ENCODE measurements around the gene MED23. TPM values are rescaled to one million over a fixed set of nuclear protein-coding genes. Genes with fewer than 3 reads are reported as not detected.

MED23 gene
- total RNA-seq, 4 donors from 2014 or later: 17.1 to 21.2 (median 18.7) TPM

DNA sequence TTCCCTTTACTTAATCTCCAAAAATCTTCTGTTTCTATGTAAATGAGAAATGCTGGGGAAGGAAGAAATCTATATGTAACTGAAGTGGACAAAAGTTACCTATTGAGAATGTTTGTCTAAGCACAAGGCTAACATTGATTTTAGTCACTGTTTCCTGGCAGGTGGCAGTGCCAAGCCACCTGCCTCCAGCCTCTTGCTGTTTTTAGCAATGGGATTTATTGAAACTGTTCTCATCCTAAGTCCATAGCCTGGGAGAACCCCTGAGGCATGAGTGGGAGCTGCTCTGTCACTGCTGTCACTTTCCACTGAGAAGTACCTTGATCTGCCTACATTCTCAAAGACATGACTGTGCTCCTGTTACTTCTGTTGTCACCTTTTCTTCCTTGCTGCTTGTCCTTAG, 23.7 kb upstream of the MED23 start:
- Histone ChIP-seq H3K36me3 (no peaks in the 10 kb centered on the region), H3K9me3 (no peaks in the 10 kb centered on the region), H3K27ac (replicated peaks in 1 of 4) (no peak overlapping the region), H3K27me3 (no peaks in the 10 kb centered on the region), H3K4me1 (no peaks in the 10 kb centered on the region), H3K4me3 (no peak overlapping the region)
- TF ChIP-seq EP300 (IDR thresholded peaks at IDR 0.05): no peak
- TF ChIP-seq POLR2A (IDR thresholded peaks at IDR 0.05; ENCODE audit: low read depth): no peak
- TF ChIP-seq, protein P1, sequence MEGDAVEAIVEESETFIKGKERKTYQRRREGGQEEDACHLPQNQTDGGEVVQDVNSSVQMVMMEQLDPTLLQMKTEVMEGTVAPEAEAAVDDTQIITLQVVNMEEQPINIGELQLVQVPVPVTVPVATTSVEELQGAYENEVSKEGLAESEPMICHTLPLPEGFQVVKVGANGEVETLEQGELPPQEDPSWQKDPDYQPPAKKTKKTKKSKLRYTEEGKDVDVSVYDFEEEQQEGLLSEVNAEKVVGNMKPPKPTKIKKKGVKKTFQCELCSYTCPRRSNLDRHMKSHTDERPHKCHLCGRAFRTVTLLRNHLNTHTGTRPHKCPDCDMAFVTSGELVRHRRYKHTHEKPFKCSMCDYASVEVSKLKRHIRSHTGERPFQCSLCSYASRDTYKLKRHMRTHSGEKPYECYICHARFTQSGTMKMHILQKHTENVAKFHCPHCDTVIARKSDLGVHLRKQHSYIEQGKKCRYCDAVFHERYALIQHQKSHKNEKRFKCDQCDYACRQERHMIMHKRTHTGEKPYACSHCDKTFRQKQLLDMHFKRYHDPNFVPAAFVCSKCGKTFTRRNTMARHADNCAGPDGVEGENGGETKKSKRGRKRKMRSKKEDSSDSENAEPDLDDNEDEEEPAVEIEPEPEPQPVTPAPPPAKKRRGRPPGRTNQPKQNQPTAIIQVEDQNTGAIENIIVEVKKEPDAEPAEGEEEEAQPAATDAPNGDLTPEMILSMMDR (IDR thresholded peaks at IDR 0.05): no peak
- TF ChIP-seq POLR2AphosphoS5 (IDR thresholded peaks at IDR 0.05): no peak
- DNase-seq (ENCODE audit: extremely low spot score): no peak
- intact Hi-C loops (cut with DNase I): no loop called here

DNA sequence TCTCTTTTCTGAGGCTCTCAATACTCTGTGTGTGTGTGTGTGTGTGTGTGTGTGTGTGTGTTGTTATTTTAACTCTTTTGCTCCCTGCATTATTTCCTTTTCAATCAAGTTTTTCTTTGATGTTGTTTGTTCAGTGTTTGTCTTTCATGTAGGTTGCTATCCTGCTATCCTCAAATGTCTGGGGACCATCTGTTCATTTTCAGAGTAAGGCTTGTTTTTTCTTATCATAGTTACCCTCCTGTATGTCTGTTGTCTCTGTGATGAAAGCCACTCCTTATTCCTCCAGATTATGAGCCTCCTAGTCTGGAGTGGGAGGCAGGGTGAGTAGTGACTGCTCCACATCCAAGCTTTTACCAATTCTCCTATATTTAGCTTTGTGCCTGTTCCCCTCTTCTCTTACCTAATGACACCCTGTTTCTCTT, 18.2 kb upstream of the MED23 start:
- H3K4me3 ChIP-seq: no peak overlapping the region
- no peak for TF ChIP-seq POLR2AphosphoS5 (IDR thresholded peaks at IDR 0.05)
- no peak for TF ChIP-seq EP300 (IDR thresholded peaks at IDR 0.05)
- TF ChIP-seq, protein P1 (IDR thresholded peaks at IDR 0.05): no peak
- no peak for TF ChIP-seq POLR2A (IDR thresholded peaks at IDR 0.05; ENCODE audit: low read depth)
- no peaks in the 10 kb centered on the region for H3K4me1 ChIP-seq
- no peak overlapping the region for H3K27ac ChIP-seq (replicated peaks in 1 of 4)
- intact Hi-C loops (cut with DNase I): no loop called here
- no peaks in the 10 kb centered on the region for H3K36me3 ChIP-seq
- DNase-seq (ENCODE audit: extremely low spot score): no peak
- H3K9me3 ChIP-seq: no peaks in the 10 kb centered on the region
- no peaks in the 10 kb centered on the region for H3K27me3 ChIP-seq

DNA sequence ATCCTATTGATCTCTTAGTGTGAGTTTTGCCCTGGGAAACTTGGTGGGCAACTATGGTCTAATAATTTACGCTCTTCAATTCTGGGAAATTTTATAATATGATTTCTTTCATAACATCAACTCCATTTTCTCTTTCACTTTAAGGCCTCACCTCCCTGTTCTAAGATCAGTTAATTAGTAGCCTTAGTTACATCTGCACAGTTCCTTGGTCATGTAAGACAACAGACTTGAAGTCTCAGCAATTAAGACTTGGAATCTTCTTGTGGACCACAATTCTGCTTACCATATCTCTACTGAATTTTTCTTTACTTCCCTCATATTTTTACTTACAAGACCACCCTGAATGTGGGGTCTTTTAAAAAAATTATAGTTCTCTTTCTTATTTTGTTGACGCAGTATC, 17.8 kb upstream of the MED23 start:
- no peak overlapping the region for H3K27ac ChIP-seq (replicated peaks in 1 of 4)
- TF ChIP-seq EP300 (IDR thresholded peaks at IDR 0.05): no peak
- TF ChIP-seq, protein P1 (IDR thresholded peaks at IDR 0.05): no peak
- no peak for TF ChIP-seq POLR2AphosphoS5 (IDR thresholded peaks at IDR 0.05)
- no peak for TF ChIP-seq POLR2A (IDR thresholded peaks at IDR 0.05; ENCODE audit: low read depth)
- no peaks in the 10 kb centered on the region for H3K4me1 ChIP-seq
- WGBS: 90% methylated on average over 2 of the region's 2 CpGs
- no peak for DNase-seq (ENCODE audit: extremely low spot score)
- intact Hi-C loops (cut with DNase I): no loop called here
- no peaks in the 10 kb centered on the region for H3K9me3 ChIP-seq
- H3K4me3 ChIP-seq: no peak overlapping the region
- H3K36me3 ChIP-seq: no peaks in the 10 kb centered on the region
- no peaks in the 10 kb centered on the region for H3K27me3 ChIP-seq

DNA sequence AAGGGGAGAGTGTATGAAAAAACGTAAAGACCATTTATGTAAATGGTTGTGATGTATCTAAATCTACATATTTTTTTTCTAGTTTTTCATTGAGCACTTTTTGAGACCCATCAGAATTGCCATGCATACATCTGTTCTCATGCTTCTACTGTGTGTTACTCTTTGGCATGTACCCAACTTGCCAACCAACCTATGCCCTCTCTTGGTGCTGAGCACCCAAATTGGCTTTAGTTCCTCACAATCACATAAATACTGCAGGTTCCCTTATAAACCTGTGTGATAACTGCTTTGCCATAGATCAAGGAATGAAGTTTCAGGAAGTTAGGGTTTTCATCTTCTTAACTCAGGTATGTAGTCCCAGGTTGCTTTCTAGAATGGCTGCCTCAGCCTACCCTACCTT, 16.9 kb upstream of the MED23 start:
- no peak for TF ChIP-seq POLR2AphosphoS5 (IDR thresholded peaks at IDR 0.05)
- TF ChIP-seq, protein P1 (IDR thresholded peaks at IDR 0.05): no peak
- TF ChIP-seq POLR2A (IDR thresholded peaks at IDR 0.05; ENCODE audit: low read depth): no peak
- TF ChIP-seq EP300 (IDR thresholded peaks at IDR 0.05): no peak
- 88% methylated on average over 1 of the region's 1 CpG for WGBS

DNA sequence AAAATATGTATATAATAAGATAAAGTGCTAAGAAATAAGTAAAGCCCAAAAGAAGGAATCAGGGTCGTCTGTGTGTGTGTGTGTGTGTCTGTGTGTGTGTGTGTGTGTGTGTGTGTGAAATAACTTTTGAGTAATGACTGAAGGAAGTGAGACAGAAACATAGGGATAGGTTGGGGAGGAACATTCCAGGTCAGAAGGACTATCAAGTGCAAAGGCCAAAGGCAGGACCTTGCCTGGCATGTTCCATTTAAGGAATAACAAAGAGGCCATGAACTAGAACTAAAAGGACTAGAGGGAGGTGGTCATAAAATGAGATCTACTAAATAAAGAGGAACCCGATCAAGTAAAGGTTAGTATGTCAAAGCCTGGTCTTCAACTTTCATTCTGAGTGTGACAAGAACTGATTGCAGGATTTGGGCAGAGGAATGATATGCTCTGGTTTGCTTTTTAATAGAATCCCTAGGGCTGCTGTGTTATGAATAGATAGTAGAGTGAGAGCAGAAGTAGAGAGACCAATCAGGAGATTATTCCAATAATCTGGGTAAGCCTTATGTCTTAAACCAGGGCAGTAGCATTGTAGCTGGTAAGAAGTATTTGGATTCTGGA, 15.9 kb upstream of the MED23 start:
- intact Hi-C loops (cut with DNase I): no loop called here
- 79% methylated on average over 2 of the region's 2 CpGs for WGBS
- H3K36me3 ChIP-seq: no peaks in the 10 kb centered on the region

More for the DNA sequence above, 16.9 kb upstream of the MED23 start:
- Histone ChIP-seq H3K4me3 (no peak overlapping the region), H3K36me3 (no peaks in the 10 kb centered on the region), H3K4me1 (no peaks in the 10 kb centered on the region), H3K27ac (replicated peaks in 1 of 4) (no peak overlapping the region), H3K9me3 (no peaks in the 10 kb centered on the region), H3K27me3 (no peaks in the 10 kb centered on the region)
- DNase-seq (ENCODE audit: extremely low spot score): no peak
- intact Hi-C loops (cut with DNase I): no loop called here

More for the DNA sequence above, 15.9 kb upstream of the MED23 start:
- no peaks in the 10 kb centered on the region for H3K9me3 ChIP-seq
- no peak for DNase-seq (ENCODE audit: extremely low spot score)
- no peak overlapping the region for H3K4me3 ChIP-seq
- no peaks in the 10 kb centered on the region for H3K27me3 ChIP-seq
- H3K27ac ChIP-seq (replicated peaks in 1 of 4): no peak overlapping the region
- TF ChIP-seq EP300 (IDR thresholded peaks at IDR 0.05): no peak
- no peak for TF ChIP-seq POLR2AphosphoS5 (IDR thresholded peaks at IDR 0.05)
- TF ChIP-seq, protein P1 (IDR thresholded peaks at IDR 0.05): no peak
- TF ChIP-seq POLR2A (IDR thresholded peaks at IDR 0.05; ENCODE audit: low read depth): no peak
- no peaks in the 10 kb centered on the region for H3K4me1 ChIP-seq

All from esophagus muscularis mucosa (tissue), 4 donors.